Lung microvascular endothelial cell (primary cell): ENCODE data around the gene MFSD2A. TPM values are rescaled to one million over a fixed set of nuclear protein-coding genes. Genes with fewer than 3 reads are reported as not detected.
"Not testable (repeated sequence)": the region's sequence is repeated elsewhere in the genome, so short reads cannot be mapped to it uniquely, and the experiment has no call there.

ENCODE experiments used
- DNase-seq, 2 donors: peaks; one replicate each; pipeline versions ENCODE4 v3.0.0 to v3.0.0-alpha.2; 2010; ENCODE audit warnings: low read depth in 2 of 2
- total RNA-seq: library from RNA; depleted of rRNA; stranded (reverse); fragments of >200 nt; gene quantifications from 2 replicates; pipeline ENCODE4 v1.2.1, GENCODE V29; 2014

Gene MFSD2A
- total RNA-seq, 1 donor from 2014 or later: under 0.01 TPM

DNA sequence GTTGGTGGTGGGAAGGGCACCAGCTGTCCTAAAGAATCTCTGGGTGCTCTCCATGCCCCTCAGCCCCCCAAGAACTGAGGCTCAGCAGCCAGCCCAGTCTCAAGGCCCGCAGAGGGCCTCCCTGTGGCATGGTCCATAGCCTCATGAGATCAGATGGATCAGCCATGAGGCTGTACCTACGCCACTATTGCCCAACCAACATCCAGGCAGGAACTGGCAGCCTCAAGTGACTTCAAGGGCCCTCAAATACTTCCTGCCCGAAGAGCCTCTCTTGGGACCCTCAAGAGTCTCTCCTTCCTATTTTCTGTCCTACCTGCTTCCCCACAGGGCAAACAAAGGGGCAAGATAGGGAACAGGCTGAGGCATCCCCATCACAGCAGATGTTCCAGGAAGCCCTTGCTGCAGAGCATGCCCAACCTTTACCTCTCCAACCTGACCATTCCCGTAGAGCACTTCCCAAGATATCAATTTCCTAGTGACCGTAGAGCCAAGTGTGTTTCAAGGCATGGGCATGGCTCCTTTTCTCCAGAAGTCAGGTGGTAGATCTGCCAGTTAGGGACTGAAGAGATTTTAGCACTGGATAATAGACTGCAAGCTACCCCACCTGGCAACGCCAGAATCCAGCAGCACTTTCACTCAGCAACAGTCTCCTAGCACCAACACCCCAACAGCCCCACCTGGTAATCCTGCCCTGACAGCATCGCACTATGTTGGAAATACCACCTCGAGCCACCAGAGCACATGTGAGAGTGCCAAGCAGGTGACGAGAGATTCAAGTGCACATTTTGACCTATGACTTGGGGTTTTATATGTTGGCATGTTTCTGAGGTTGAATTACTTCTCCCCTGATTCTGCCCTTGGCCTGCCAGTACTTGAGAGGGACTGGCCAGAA is 13.7 kb upstream of the MFSD2A start:
- no peak for DNase-seq

DNA sequence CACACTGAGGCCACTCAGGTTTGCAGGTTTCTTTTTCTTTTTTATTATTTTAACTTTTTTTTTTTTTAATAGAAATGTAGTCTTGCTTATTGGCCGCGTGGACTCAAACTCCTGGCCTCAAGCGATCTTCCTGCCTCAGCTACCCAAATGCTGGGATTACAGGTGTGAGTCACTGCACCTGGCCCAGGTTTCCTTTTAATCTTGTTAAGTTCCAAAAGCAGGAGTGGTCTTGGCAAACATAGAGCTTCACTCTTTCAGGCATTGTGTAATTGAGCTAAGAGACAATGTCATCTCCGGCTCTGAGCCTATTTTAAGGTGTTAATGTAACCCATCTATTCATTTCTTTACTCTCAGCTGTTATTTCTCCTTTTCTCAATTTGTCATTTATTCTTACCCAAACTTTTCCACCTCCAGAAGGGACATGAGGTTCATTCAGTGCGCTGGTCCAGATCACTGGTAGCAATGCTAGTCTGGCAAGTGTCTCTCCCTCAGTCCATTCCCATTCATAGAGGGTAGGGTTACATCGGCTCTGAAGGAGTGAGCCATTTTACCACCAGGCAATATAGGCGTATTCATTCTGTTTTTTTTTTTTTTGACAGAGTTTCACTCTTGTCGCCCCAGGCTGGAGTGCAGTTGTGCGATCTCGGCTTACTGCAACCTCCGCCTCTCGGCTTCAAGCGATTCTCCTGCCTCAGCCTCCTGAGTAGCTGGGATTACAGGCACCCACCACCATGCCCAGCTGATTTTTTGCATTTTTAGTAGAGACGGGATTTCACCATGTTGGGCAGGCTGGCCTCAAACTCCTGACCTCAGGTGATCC is 11.3 kb upstream of the MFSD2A start:
- DNase-seq: no peak

DNA sequence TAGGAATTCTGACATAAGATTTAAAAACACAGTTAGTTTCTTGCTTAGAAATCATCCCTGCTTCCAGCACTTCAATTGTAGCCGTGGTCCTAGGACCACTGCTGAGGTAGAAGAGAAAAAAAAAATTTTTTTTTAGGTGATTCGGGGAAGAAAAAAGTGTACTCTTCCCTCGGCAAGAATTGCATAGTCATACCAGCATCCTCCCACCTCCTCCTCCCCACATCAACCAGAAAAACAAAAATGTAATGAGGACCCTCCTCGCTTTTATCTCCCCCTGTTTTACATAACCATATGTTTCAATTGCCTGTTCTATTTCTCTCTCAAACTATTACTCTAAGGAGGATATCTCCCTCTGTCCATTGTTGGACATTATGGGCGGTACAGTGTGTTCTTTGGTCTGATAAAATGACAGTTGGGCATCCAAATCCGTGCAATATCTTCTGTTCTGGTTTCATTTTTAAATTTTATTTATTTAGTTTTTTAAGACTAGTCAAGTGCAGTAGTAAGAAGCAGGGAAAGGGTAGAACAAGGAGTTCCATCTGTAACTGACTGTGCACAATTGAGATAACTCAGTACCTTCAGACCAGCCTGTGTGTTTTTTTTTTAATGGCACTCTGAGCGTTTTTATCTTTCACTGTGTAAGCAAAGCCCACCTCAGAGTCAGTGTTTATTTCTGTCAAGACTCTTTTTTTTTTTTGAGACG is 10.4 kb upstream of the MFSD2A start:
- DNase-seq: no peak

DNA sequence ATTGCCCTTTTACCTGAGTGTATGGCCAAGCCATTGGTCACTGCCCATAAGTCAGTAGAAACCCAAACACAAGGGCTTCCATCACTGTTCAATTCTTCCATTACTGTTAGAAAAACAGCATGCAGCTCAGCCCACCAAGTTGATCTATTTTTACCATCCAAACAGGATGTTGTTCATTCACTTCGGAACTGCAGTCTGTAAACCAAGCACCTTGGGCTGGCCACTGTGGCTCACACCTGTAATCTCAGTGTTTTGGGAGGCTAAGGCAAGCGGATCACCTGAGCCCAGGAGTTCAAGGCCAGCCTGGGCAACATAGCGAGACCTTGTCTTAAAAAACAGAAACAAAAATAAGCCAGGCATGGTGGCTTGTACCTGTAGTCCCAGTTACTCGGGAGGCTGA is 8.7 kb upstream of the MFSD2A start:
- DNase-seq: no peak

DNA sequence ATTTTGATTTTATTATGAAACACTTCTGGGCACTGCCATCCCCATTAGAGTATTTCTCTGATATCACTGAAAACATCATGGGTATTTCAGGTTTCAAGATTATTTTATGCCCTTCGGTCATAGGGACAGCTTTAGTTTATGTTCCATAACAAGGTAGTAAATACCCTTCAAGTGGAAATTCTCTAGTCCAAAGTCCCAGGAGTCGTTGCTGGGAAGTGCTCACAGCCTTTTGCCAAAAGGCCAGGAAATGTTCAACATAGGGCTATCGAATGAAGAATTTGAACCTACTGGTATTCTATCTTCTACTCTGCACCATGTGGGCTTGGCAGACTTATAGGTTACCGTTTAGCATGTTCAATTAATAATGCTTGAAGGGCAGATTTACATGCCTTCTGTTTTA is 7.7 kb upstream of the MFSD2A start:
- no peak for DNase-seq

DNA sequence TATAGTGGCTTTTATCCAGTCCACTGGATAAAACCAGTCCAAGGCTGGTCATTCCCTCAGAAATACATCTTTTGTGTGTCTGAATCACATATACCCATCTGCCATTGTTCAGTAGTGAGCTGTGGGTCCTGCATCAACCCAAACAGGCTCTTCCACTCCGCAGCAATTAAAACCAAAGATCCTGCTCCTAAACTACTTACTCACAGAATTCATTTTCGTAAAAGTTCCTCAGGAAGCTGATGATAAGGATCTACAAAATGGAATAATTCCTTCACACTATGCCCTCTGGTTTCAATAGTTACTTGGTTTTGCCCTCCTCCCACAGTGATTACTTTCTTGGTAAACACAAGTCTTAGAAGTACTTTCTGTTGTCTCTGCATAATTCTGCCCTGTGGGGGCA is 5.1 kb upstream of the MFSD2A start:
- no peak for DNase-seq

DNA sequence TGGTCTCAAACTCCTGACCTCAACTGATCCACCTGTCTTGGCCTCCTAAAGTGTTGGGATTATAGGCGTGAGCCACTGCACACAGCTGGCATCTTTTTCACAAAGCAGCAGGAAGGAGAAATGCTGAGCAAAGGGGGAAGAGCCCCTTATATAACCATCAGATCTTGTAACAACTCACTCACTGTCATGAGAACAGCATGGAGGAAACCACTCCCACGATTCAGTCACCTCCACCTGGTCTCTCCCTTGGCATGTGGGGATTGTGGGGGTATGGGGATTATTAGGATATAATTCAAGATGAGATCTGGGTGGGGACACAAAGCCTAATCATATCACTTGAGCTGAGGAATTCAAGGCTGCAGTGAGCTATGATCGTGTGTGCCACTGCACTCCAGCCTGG is 3.0 kb upstream of the MFSD2A start:
- no peak for DNase-seq

DNA sequence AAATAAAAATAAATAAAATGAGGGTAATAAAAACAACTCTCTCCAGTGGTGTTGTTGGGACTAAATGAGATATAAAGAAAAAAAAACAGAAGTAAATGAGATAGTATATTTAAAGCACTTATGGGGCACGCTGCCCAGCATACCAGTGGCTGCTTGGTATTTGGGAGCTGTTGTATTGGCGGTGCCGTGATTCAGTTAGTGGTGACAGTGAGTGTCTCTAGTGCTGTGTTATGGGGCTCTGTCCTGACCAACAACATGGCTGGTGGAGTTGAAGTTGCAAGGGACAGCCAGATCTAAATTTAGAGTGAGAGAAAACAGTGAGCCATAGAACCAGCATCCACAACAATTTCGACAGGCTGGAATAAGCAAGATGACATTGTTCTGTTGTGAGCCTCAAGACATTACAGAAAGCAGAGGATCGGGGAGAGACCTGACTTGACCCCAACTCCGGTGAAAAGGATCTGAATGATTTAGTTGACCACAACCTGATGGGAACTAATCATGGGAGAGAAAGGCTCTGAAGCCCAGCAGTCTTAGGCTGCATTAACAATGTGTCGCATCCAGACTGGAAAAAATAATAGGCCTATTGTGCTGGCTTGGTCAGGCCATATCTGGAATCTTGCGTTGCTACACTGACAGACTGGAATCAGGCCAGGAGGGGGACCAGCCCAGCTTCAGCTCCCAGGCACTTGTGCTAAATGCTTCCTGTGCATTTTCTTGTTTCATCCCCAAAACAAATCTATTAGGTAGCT is 2.4 kb upstream of the MFSD2A start:
- DNase-seq: no peak

DNA sequence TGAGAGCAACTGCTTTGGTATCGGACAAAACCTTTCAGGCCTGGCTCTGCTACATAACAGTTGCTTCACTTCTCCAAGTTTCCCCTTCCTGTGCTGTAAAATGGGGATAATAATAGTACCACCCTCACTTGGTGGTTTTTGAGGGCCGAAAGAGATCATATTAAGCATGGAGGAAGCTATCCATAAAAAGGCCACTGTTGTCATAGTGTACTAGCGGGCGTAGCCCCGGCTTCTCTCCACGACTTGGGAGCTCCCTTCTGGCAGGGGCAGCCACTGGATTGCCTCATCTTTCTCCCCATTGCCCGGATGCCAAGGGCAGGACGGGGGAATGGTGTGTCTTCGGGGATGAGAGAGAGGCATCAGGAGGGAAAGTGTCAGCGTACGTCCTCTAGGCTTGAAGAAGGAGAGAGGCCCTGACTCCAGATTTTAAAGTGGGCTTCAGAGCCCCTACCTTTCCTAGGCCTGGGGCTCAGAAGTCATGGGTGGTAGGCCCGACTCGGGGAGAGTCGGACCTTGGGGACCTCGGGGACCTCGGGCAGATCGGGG is 548 bp upstream of the MFSD2A start:
- DNase-seq: no peak

DNA sequence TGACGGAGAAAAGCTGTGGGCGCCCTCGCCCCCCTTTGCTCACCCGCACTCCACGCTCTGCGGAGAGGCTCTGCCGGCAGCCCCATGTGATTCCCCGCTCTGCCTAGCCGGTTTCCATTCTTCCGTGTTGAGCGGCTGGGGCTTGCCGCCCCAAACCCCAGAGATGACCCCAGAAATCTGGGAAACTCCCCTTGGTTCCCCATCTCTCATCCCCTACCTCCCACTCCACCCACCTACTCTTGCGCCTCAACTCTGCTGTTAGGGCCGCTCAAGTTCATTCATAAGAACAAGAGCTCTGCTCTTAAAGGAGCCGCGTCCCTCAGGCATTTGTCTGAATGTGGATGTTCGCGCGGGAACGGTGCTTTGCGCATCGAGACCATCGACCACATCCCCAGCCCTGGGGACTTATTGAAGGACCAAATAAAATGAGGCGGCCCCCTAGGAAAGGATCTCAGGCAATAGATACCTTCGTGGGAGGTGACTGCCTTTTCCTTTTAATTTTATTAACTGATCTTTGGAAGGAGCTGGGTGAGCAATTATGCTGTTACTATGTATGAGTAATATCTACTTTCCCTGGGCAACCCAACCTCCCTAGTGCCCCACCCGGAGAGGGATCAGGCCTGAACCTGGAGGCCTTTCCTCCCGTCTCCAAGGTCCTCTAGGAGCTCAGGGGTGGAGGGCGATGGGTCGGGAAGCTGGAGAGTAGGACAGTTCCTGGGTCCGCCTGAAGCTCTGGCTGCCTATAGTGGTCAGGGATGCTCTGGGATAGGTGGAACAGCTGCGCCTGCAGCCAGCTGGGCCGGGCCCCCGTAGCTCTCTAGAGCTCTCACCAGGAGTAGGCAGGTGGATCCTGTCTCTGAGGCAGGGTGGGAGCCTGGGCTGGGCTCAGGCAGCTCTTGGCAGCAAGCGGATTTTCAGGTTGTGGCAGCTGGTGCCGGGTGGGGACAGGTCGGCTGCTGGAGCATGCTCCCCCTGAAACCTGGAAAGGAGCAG is 898 bp downstream of the MFSD2A start:
- peak; percentile 31 to 42 for DNase-seq

DNA sequence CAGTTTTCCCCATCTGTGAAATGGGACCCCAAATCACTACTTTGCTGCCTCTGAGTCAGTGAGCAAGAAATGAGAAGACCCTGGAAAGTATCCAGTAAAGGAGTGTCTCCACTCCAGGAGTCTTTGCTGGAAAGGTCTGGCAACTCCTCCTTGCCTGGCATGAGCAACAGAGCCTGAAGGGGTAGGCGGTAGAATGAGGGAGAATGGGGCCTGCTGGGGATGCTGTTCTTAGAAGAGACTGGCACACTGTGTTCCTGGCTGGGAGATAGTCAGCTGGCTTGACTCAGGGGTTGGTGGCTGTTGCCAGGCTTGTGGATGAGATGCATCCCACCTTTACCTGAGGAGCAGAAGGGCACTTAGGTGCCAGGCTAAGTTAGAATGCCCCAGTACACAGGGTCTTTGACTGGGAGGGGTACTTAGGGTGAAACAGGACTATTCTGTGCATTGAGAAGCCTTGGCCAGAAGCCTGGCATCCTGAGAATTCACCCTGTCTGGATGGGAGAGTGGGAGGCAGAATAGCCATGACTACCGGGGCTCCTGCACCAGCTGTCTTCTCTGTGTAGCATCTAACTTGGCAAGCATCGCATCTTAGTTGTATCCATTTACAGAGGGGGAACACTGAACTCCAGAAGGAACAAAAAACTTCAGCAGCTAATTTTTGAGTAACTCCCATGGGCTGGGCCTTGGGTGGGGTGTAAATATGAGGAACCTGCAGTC is 2.5 kb downstream of the MFSD2A start:
- no peak for DNase-seq

DNA sequence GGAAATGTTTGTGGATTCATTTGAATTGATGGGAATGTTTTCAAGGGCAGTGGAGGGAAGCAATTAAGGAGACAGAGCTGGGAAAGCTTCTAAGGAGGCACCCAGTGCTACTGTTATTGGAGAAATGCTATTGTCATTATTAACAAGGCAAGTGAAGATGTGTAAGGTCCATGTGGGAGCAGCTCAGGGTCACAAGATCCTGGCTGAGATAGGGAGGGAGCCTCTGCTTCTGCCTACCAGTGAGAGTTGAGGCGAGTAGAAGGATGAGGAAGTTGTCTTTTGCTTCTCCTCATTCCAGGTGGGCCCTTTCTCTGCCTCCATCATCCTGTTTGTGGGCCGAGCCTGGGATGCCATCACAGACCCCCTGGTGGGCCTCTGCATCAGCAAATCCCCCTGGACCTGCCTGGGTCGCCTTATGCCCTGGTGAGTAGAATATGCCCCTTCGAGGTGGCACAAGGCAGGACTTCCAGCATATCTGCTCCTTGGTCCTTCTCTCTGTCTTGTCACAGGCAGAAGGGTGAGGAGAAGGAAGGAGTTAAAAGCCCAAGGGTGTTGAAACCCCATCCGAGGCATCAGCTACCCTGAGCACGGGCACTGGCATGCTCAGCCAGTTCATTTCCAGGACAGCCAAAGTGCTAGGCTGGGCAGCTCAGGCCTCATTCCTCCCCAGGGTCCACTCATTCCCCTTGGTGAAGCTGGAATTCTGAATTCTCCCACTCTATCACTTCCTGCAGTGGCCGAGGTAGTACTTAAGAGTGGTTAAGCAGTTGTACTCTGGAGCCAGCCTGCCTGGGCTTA is 3.7 kb downstream of the MFSD2A start:
- DNase-seq: no peak

DNA sequence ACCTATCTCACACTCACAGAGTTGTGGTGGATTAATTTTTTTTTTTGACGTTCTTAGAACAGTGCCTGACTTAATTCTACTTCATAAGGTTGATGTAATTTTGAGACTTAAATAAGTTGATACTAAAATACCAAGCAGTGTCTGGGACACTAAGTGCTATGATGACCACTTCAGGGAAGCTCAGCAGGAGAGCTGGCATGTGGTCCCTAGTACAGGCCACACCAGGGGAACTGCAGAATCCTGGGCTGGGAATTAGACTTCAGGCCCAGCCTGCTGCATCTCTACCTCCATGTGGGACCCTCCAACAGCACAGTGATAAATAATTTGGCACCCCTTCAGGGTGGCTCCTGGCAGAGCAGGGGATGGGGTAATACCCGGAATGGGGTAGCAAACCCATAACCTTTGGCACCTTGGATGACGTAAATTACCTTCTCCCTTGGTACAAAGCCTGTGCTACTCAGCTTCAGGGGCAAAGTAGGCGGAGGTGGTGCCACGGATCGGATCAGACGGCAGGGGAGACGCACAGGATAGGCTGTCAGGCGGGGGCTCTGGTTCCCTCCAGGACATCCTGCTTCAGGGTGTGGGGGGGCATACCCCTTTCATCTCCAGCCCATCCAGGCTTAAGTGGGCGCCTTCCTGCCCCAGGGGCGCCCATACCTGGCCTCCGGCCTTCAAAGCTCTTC is 4.8 kb downstream of the MFSD2A start:
- DNase-seq: no peak

DNA sequence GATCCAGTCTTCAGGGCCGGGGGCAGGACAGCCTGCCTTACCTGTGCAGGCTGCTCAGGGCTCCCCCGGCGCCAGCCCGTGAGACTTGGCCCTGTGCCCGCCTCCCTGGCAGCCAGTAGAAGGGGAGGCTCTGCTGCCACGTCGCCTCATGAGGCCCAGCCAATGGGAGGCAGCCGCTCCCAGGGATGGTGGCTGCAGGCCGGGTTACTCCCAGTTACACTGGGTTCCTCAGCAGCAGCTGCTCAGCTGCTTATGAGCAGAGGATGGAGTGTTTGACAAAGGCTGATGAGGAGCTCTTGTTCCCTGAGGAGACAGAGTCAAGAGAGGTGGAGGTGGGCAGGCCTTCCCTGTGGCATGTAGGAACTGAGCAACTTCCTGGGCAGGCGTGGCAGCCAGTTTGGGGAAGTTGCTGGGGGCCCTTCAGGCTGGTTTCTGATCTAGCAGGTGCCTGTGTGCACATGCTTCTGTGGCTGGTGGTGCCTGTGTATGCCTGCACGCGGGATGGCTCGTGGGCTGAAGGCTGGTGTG is 5.5 kb downstream of the MFSD2A start:
- peak; percentile 6 to 17 for DNase-seq

DNA sequence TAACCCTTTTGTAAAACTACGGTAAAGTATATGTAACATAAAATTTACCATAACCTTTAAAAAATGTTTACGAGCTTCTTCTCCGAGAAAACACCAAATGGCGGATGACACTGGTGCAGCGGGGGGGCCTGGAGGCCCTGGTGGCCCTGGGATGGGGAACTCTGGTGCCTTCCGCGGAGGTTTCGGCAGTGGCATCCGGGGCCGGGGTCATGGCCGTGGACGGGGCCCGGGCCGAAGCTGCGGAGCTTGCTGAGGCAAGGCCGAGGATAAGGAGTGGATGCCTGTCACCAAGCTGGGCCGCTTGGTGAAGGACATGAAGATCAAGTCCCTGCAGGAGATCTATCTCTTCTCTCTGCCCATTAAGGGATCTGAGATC is 7.5 kb downstream of the MFSD2A start:
- no peak for DNase-seq

DNA sequence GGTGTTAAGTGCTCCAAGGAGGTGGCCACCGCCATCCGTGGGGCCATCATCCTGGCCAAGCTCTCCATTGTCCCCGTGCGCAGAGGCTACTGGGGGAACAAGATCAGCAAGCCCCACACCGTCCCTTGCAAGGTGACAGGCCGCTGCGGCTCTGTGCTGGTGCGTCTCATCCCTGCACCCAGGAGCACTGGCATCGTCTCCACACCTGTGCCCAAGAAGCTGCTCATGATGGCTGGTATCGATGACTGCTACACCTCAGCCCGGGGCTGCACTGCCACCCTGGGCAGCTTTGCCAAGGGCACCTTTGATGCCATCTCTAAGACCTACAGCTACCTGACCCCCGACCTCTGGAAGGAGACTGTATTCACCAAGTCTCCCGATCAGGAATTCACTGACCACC is 8.0 kb downstream of the MFSD2A start:
- not testable (repeated sequence) for DNase-seq

DNA sequence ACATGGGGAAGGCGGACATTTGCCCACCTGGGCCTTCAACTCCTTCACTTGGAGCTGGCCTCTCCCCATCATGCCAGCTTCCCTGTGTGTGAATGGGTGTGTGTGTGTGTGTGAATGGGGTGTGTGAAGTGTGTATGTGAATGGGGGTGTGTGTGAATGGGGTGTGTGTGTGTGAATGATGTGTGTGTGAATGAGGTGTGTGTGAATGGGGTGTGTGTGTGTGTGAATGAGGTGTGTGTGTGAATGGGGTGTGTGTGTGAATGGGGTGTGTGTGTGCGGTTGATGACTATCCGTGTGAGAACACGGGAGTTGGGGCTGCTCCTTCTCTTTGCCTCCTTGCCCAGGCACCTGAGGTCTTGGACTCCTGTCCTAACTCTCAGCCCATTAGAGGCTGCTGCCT is 9.6 kb downstream of the MFSD2A start:
- DNase-seq: no peak

DNA sequence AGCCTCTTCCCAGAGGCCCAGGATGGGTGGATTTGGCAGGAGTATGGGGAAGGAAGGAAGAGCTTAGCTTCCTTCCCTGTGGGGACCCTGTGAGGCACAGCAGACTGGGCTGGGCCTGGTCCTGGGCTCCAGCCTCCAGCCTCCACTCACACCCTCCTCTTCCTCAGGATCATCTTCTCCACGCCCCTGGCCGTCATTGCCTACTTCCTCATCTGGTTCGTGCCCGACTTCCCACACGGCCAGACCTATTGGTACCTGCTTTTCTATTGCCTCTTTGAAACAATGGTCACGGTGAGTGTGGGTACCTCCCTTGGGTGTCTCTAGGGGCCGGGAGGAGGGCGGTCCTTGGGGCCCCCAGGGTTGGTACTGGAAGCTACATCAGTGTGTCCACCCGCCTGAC is 10.1 kb downstream of the MFSD2A start:
- no peak for DNase-seq
